ENCODE measurements around the gene ANKRD18A. TPM values are rescaled to one million over a fixed set of nuclear protein-coding genes. Genes with fewer than 3 reads are reported as not detected.

ANKRD18A gene
- total and polyA plus RNA-seq, 2 of the 4 experiments (the other 2 are of a cell fraction), result not detected

DNA sequence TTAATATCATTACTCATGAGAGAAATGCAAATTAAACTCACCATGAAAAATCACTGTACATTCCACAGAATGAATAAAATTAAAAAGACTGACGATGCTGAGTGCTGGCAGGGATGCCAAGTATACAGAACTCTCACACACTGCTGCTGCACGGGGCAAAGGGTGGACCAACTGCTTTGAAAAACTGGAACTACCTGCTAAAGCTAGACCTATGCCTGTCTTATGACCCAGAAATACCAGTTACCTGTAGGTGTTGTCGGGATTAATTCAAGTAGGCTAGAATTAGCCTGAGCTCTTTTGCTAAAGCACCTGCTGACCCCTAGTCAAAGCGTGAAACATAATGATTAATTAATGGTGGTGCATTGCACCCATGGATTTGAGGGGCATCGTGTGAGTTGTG, 36.5 kb upstream of the ANKRD18A start:
- no peaks in the 10 kb centered on the region for H4K20me1 ChIP-seq (ENCODE audit: insufficient read depth, low read length)
- H3K4ac ChIP-seq (ENCODE audit: low read depth, low read length), result no peak overlapping the region
- ChIA-PET CTCF (no interaction called here), POLR2A (ENCODE audit: unreplicated experiment) (no interaction called here)
- no peak for TF ChIP-seq BHLHE40 (IDR thresholded peaks at IDR 0.05; ENCODE audit: low read depth, low read length)
- TF ChIP-seq MXI1 (IDR thresholded peaks at IDR 0.05; ENCODE audit: borderline replicate concordance, low read depth, low read length), result no peak
- no peak for TF ChIP-seq SMC3 (IDR thresholded peaks at IDR 0.05; ENCODE audit: low read depth, low read length)
- TF ChIP-seq CEBPB (IDR thresholded peaks at IDR 0.05; ENCODE audit: low read depth, low read length), result no peak
- no peak overlapping the region for H3K14ac ChIP-seq (replicated peaks; ENCODE audit: low read depth, low read length)
- H2AK5ac ChIP-seq (ENCODE audit: low read depth, low read length), result no peak overlapping the region
- no peak overlapping the region for H2AFZ ChIP-seq (replicated peaks; ENCODE audit: low read length, poor library complexity)
- 0% methylated on average over 1 of the region's 5 CpGs; no CpG with 5 or more reads in 1 of the 2 experiments for WGBS, 2 experiments (ENCODE audit: extremely low coverage in 2 of 2, insufficient read length in 1 of 2)
- no peaks in the 10 kb centered on the region for H3K9me1 ChIP-seq (ENCODE audit: insufficient read depth, low read length)
- no peaks in the 10 kb centered on the region for H3K9me3 ChIP-seq (ENCODE audit: control insufficient read depth, insufficient read depth, low read length)
- no peak overlapping the region for H3K23ac ChIP-seq (ENCODE audit: low read depth, low read length)
- no peak for DNase-seq
- no peak overlapping the region for H4K5ac ChIP-seq (ENCODE audit: low read depth, low read length)
- no peak for ATAC-seq (ENCODE audit: low read depth)
- H2BK120ac ChIP-seq (ENCODE audit: low read depth, low read length), result no peak overlapping the region
- H3K27me3 ChIP-seq (ENCODE audit: control insufficient read depth, insufficient read depth, low read length), result peaks cover 2% of the 10 kb centered on the region; the same call in 1 of the 2 replicates
- no peak overlapping the region for H3K9ac ChIP-seq (ENCODE audit: low read depth, low read length)
- no peak overlapping the region for H3K27ac ChIP-seq (ENCODE audit: insufficient read depth, low read length)
- no peaks in the 10 kb centered on the region for H3K36me3 ChIP-seq (ENCODE audit: control insufficient read depth, insufficient read depth, low read length)
- in situ Hi-C loops (cut with MboI; ENCODE audit: low sequenced_read_pairs) (no loop called here), intact Hi-C loops (cut with micrococcal nuclease) (loop anchor here (2.0 kb wide), 1 partner anchor 20 kb away; no protein-coding TSS in a partner anchor), dilution Hi-C loops (cut with HindIII; ENCODE audit: low sequenced_read_pairs, unreplicated experiment) (no loop called here)
- no peak overlapping the region for H3K56ac ChIP-seq (ENCODE audit: extremely low read depth, insufficient read depth, low read length)
- no peak overlapping the region for H3K18ac ChIP-seq (ENCODE audit: low read depth, low read length)
- no peak overlapping the region for H2BK15ac ChIP-seq (ENCODE audit: low read depth, low read length)
- no peaks in the 10 kb centered on the region for H3K79me1 ChIP-seq (ENCODE audit: low read depth in 1 of 2, low read length in 2 of 2)
- no TSS peak for BruUV-seq (replicated peaks)
- H2BK20ac ChIP-seq (ENCODE audit: low read depth, low read length), result no peak overlapping the region
- no peak overlapping the region for H4K91ac ChIP-seq (ENCODE audit: insufficient read depth, low read depth, low read length)
- no peak overlapping the region for H3K4me2 ChIP-seq (ENCODE audit: low read depth, low read length)
- no peak overlapping the region for H4K8ac ChIP-seq (ENCODE audit: low read depth in 2 of 2, low read length in 2 of 2)
- no peaks in the 10 kb centered on the region for H3K4me1 ChIP-seq (ENCODE audit: control insufficient read depth, insufficient read depth, low read length)
- H3K4me3 ChIP-seq (ENCODE audit: insufficient read depth, low read depth, low read length), result no peak overlapping the region
- no peak overlapping the region for H2BK5ac ChIP-seq (ENCODE audit: low read depth, low read length, poor library complexity, severe bottlenecking)
- no peak overlapping the region for H2AK9ac ChIP-seq (replicated peaks; ENCODE audit: low read depth, low read length, poor library complexity)

All from IMR-90 (cell line).